ENCODE measurements around the gene TBC1D22A. TPM values are rescaled to one million over a fixed set of nuclear protein-coding genes. Genes with fewer than 3 reads are reported as not detected.

The TBC1D22A gene
- total and polyA plus RNA-seq, 10 of the 15 experiments (the other 5 are each of a cell fraction or from before 2014, with no cell fraction given), result 0.63 to 44.7 (median 27.4) TPM

GRCh38 chr22:46835693-46836092 is 73.2 kb downstream of the TBC1D22A start:
- Histone ChIP-seq H3K27ac (ENCODE audit: control insufficient read depth, insufficient read depth) (no peak overlapping the region), H2AFZ (ENCODE audit: control insufficient read depth, low read depth, low read length) (no peak overlapping the region), H3K4me2 (ENCODE audit: control insufficient read depth, insufficient read depth) (no peak overlapping the region), H3K27me3 (replicated peaks in 1 of 2; ENCODE audit: control insufficient read depth in 2 of 2, insufficient read depth in 2 of 2, low read length in 1 of 2) (no peaks in the 10 kb centered on the region), H3K4me1 (ENCODE audit: control insufficient read depth, insufficient read depth, low read length) (no peaks in the 10 kb centered on the region), H3K9me3 (replicated peaks; ENCODE audit: control insufficient read depth, insufficient read depth, low read length) (peaks cover 16% of the 10 kb centered on the region), H3K36me3 (ENCODE audit: control insufficient read depth in 2 of 2, insufficient read depth in 2 of 2, low read length in 1 of 2) (peaks cover 10 to 11% of the 10 kb centered on the region in 2 experiments), H3K79me2 (ENCODE audit: control insufficient read depth, insufficient read depth, low read length) (no peaks in the 10 kb centered on the region), H4K20me1 (ENCODE audit: control insufficient read depth, insufficient read depth) (no peaks in the 10 kb centered on the region), H3K9ac (ENCODE audit: control insufficient read depth, insufficient read depth, low read length) (no peak overlapping the region), H3K4me3 (no peak overlapping the region)
- BruUV-seq (replicated peaks), result no TSS peak
- ChIA-PET CTCF (no interaction called here), RAD21 (ENCODE audit: unreplicated experiment) (no interaction called here), POLR2A (no interaction called here), SMC1A (ENCODE audit: uncharacterized antibody, unreplicated experiment) (no interaction called here)
- intact Hi-C loops (cut with micrococcal nuclease; ENCODE audit: unreplicated experiment) (no loop called here), in situ Hi-C loops (cut with MboI) (no loop called here)
- FAIRE-seq (no peak), DNase-seq (ENCODE audit: low read depth, low spot score) (no peak), ATAC-seq (no peak)
- 98% methylated on average over 2 of the region's 2 CpGs for WGBS (ENCODE audit: insufficient coverage, insufficient replicate concordance, low lambda C conversion rate, missing lambda C conversion rate)
- TF ChIP-seq POLR2A (IDR thresholded peaks at IDR 0.05; ENCODE audit: low read depth, low read length), result no peak
- TF ChIP-seq NBN (IDR thresholded peaks at IDR 0.05), result no peak
- no peak for TF ChIP-seq MTA3 (IDR thresholded peaks at IDR 0.05; ENCODE audit: borderline replicate concordance, low read length)
- no peak for TF ChIP-seq NR2C1 (IDR thresholded peaks at IDR 0.05)
- no peak for TF ChIP-seq HDGF (IDR thresholded peaks at IDR 0.05)
- no peak for TF ChIP-seq SKIL (IDR thresholded peaks at IDR 0.05; ENCODE audit: low read depth, poor library complexity, severe bottlenecking)
- TF ChIP-seq JUNB (IDR thresholded peaks at IDR 0.05), result no peak
- no peak for TF ChIP-seq FOXM1 (IDR thresholded peaks at IDR 0.05; ENCODE audit: low read depth, low read length)
- TF ChIP-seq PKNOX1 (IDR thresholded peaks at IDR 0.05), result no peak
- no peak for TF ChIP-seq GATAD2B (conservative IDR thresholded peaks at IDR 0.05; ENCODE audit: low read depth)

Data from GM12878 (cell line).